Brain microvascular endothelial cell (primary cell): Measurements from ENCODE around the gene TXNL4A.

Experiments
- DNase-seq: peaks from one replicate; pipeline ENCODE4 v3.0.0-alpha.2; 2020
- H3K27ac ChIP-seq: fragments of 250-450 bp; sonication (Bioruptor Pico); 2 replicates; pipeline ENCODE4 v1.5.1; 2020; ENCODE audit warnings: mild to moderate bottlenecking, moderate library complexity
- H3K27me3 ChIP-seq: fragments of 250-450 bp; sonication (Bioruptor Pico); replicated peaks from 2 replicates; pipeline ENCODE4 v1.5.1; 2020; ENCODE audit warnings: mild to moderate bottlenecking
- H3K36me3 ChIP-seq: fragments of 250-450 bp; sonication (Bioruptor Pico); replicated peaks from 2 replicates; pipeline ENCODE4 v1.5.1; 2020; ENCODE audit warnings: mild to moderate bottlenecking
- H3K4me3 ChIP-seq: 2 replicates; pipeline ENCODE4 v1.5.1; 2011; ENCODE audit warnings: low read depth, mild to moderate bottlenecking, control low read depth, low read length, moderate library complexity
- CTCF ChIP-seq: IDR thresholded peaks from 2 replicates; pipeline ENCODE4 v1.5.1; 2011; ENCODE audit warnings: low read depth, mild to moderate bottlenecking, moderate library complexity, low read length, control low read depth, inconsistent platforms; ENCODE audit errors: missing control alignments
- in situ Hi-C: cut with HindIII; loops from 2 replicates; pipeline ENCODE4 v1.10.0; 2017; ENCODE audit warnings: low sequenced_read_pairs, low pct_ligation_motif_present

The TXNL4A gene

GRCh38 chr18:79923896-79924585 lies 64.3 kb downstream of the TXNL4A start:
- DNase-seq: no peak
- Histone ChIP-seq H3K36me3 (peaks cover 4% of the 10 kb centered on the region), H3K4me3 (no peak overlapping the region), H3K27ac (no peak overlapping the region), H3K27me3 (no peaks in the 10 kb centered on the region)
- in situ Hi-C loops: no loop called here
- no peak for TF ChIP-seq CTCF

DNA sequence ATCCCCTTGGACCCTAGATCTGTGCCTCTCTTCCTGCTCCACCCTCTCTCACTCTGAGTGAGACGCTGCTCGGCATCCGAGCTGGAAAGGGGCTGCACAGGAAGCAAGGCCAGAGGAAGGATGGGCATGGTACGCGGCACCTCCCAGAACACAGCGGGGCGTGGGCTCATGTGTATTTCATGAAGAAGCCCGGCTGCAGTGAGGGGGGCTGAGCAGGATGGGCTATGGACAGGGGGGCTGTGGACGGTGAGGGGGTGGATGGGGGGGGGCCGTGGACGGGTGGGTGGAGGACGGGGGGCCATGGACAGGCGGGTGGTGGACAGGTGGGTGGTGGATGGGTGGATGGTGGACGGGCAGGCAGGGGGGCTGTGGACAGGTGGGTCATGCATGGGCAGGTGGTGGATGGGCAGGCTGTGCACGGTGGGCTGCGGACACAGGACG lies 65.4 kb downstream of the TXNL4A start:
- Histone ChIP-seq H3K4me3 (no peak overlapping the region), H3K36me3 (peaks cover 7% of the 10 kb centered on the region), H3K27me3 (no peaks in the 10 kb centered on the region), H3K27ac (no peak overlapping the region)
- in situ Hi-C loops: no loop called here
- TF ChIP-seq CTCF: no peak
- no peak for DNase-seq

- no peak overlapping the region for H3K27ac ChIP-seq
- DNase-seq: no peak
- in situ Hi-C loops: no loop called here
- H3K4me3 ChIP-seq: no peak overlapping the region
- peaks cover 7% of the 10 kb centered on the region for H3K36me3 ChIP-seq
- TF ChIP-seq CTCF: no peak
- H3K27me3 ChIP-seq: no peaks in the 10 kb centered on the region
Measured at GRCh38 chr18:79921984-79922965, 66.1 kb downstream of the TXNL4A start.
